Kidney (tissue), 14 donors: ENCODE results near the gene TMEM217. TPM values are rescaled to one million over a fixed set of nuclear protein-coding genes. Genes with fewer than 3 reads are reported as not detected.
A peak's percentile ranks its signal among the peaks of the same experiment; 100 is the strongest.

Experiments
- DNase-seq, 5 donors: peaks; one replicate each; pipeline ENCODE4 v3.0.0-alpha.2; 2013 to 2020
- FAIRE-seq: peaks from 2 replicates; lab custom pipeline; 2012; peaks lifted over from hg19 to GRCh38; lab: Jason Lieb, UNC
- H3K27ac ChIP-seq, 2 donors: one replicate each; pipeline ENCODE4 v1.7.0; 2013; ENCODE audit warnings: low read depth in 2 of 2, low read length in 2 of 2, inconsistent platforms in 1 of 2
- H3K27me3 ChIP-seq: one replicate; pipeline ENCODE4 v1.7.1; 2013; ENCODE audit warnings: low read length, inconsistent platforms; ENCODE audit not compliant: control insufficient read depth, insufficient read depth
- H3K36me3 ChIP-seq, 3 donors: one replicate each; pipeline versions ENCODE4 v1.7.0 to v1.7.1; 2013; ENCODE audit warnings: low read length in 3 of 3, control low read depth in 1 of 3, inconsistent platforms in 1 of 3; ENCODE audit not compliant: insufficient read depth in 3 of 3, control insufficient read depth in 2 of 3
- H3K4me1 ChIP-seq, 3 donors: one replicate each; pipeline versions ENCODE4 v1.7.0 to v1.7.1; 2013; ENCODE audit warnings: low read length in 3 of 3, inconsistent platforms in 1 of 3, low read depth in 1 of 3; ENCODE audit not compliant: control insufficient read depth in 2 of 3, insufficient read depth in 2 of 3
- H3K4me3 ChIP-seq, 3 donors: one replicate each; pipeline versions ENCODE4 v1.7.0 to v1.8.1; 2013; ENCODE audit warnings: low read length in 3 of 3, control low read depth in 1 of 3, inconsistent platforms in 1 of 3
- H3K9ac ChIP-seq, 3 donors: one replicate each; pipeline versions ENCODE4 v1.7.0 to v1.7.1; 2013; ENCODE audit warnings: low read length in 3 of 3, control low read depth in 1 of 3, inconsistent platforms in 1 of 3
- H3K9me3 ChIP-seq, 3 donors: one replicate each; pipeline versions ENCODE4 v1.7.0 to v1.7.1; 2013; ENCODE audit warnings: low read length in 3 of 3, control low read depth in 1 of 3, inconsistent platforms in 1 of 3; ENCODE audit not compliant: control insufficient read depth in 2 of 3, insufficient read depth in 1 of 3
- CTCF ChIP-seq: IDR thresholded peaks from 3 replicates; pipeline ENCODE4 v1.5.1; 2012; ENCODE audit warnings: mild to moderate bottlenecking, moderate library complexity, borderline replicate concordance; ENCODE audit not compliant: insufficient read depth; ENCODE audit errors: extremely low read depth
- intact Hi-C: fragments of 100-400 bp; cut with DNase I; formaldehyde crosslinking; loops from one replicate; pipeline ENCODE4 v1.11.1; 2022
- polyA plus RNA-seq: library from polyadenylated mRNA; stranded (reverse); fragments of 350-450 nt; fragmentation: Illumina TruSeq; extraction: RNeasy Lipid Tissue Mini Kit (QIAGEN cat#74804); gene quantifications from one replicate; pipeline ENCODE4 v1.2.3, GENCODE V29; 2014; ENCODE audit warnings: low read depth, low replicate concordance; ENCODE audit not compliant: insufficient read depth
- total RNA-seq: library from RNA; stranded (reverse); fragmentation: NEBNext Ultra II Directional; extraction: Animal tissue kit (Norgen Biotek cat#: 25700); gene quantifications from one replicate; pipeline ENCODE4 v1.2.1, GENCODE V29; 2021
- donor health status: control.
- donor health status: control.
- donor health status: control.
- donor health status: control.
- donor health status: control.
- donor health status: DM: yes; HTN: yes; CAD: no.
- donor health status: Normal renal cell carcinoma (clear cell type).

TMEM217 gene
- total and polyA plus RNA-seq, 2 donors from 2014 or later = 0.67 to 0.72 TPM

GRCh38 chr6:37283671-37284151, 25.8 kb upstream of the TMEM217 start:
- TF ChIP-seq CTCF = no peak
- DNase-seq (no peak), FAIRE-seq (no peak)
- Histone ChIP-seq H3K27ac (peak overlapping the region in 1 of 2 donors; percentile 33), H3K36me3 (peaks cover 20 to 27% (median 27%) of the 10 kb centered on the region in 3 donors), H3K4me1 (peaks cover 0 to 18% (median 11%) of the 10 kb centered on the region in 3 donors), H3K27me3 (no peaks in the 10 kb centered on the region), H3K4me3 (no peak overlapping the region), H3K9me3 (no peaks in the 10 kb centered on the region), H3K9ac (no peak overlapping the region)
- intact Hi-C loops = no loop called here

GRCh38 chr6:37283268-37283667, 25.3 kb upstream of the TMEM217 start:
- peaks cover 0 to 18% (median 11%) of the 10 kb centered on the region in 3 donors for H3K4me1 ChIP-seq
- DNase-seq = no peak

GRCh38 chr6:37282371-37282770, 24.4 kb upstream of the TMEM217 start:
- Histone ChIP-seq H3K4me3 (no peak overlapping the region), H3K36me3 (peaks cover 15 to 27% (median 27%) of the 10 kb centered on the region in 3 donors), H3K27me3 (no peaks in the 10 kb centered on the region), H3K27ac (no peak overlapping the region), H3K4me1 (peaks cover 0 to 18% (median 11%) of the 10 kb centered on the region in 3 donors), H3K9ac (no peak overlapping the region), H3K9me3 (no peaks in the 10 kb centered on the region)
- intact Hi-C loops = no loop called here
- no peak for DNase-seq
- FAIRE-seq = no peak
- TF ChIP-seq CTCF = no peak

More at GRCh38 chr6:37283268-37283667, 25.3 kb upstream of the TMEM217 start:
- no peak for TF ChIP-seq CTCF
- no peaks in the 10 kb centered on the region for H3K9me3 ChIP-seq
- H3K9ac ChIP-seq = no peak overlapping the region
- H3K27ac ChIP-seq = peak overlapping the region in 1 of 2 donors; percentile 33
- FAIRE-seq = no peak
- H3K4me3 ChIP-seq = no peak overlapping the region
- intact Hi-C loops = no loop called here
- no peaks in the 10 kb centered on the region for H3K27me3 ChIP-seq
- peaks cover 19 to 27% (median 27%) of the 10 kb centered on the region in 3 donors for H3K36me3 ChIP-seq
